NB4 (cell line): Measurements from ENCODE around the gene CTIF.

Experiments used
- DNase-seq: peaks from one replicate; pipeline ENCODE4 v3.0.0; 2010; ENCODE audit warnings: low read depth
- H3K4me3 ChIP-seq: one replicate; pipeline ENCODE4 v1.5.1; 2011; ENCODE audit warnings: mild to moderate bottlenecking, low read depth, low read length, moderate library complexity
- CTCF ChIP-seq: IDR thresholded peaks from one replicate; pipeline ENCODE4 v1.5.1; 2012; ENCODE audit warnings: low read depth, low read length
- MAX ChIP-seq: IDR thresholded peaks from 2 replicates; pipeline ENCODE4 v1.6.1; 2011; ENCODE audit warnings: low read depth, low read length
- MYC ChIP-seq: IDR thresholded peaks from 2 replicates; pipeline ENCODE4 v1.6.1; 2011; ENCODE audit warnings: low read depth, low read length
- POLR2A ChIP-seq: IDR thresholded peaks from 2 replicates; pipeline ENCODE4 v1.6.1; 2011; ENCODE audit warnings: mild to moderate bottlenecking; ENCODE audit not compliant: insufficient read length; ENCODE audit errors: extremely low read depth

CTIF gene

GRCh38 chr18:48655508-48655907 is 116.7 kb downstream of the CTIF start:
- no peak overlapping the region for H3K4me3 ChIP-seq
- no peak for DNase-seq
- no peak for TF ChIP-seq MYC

- no peak for TF ChIP-seq CTCF
- TF ChIP-seq MAX: no peak
- TF ChIP-seq MYC: no peak
- no peak for TF ChIP-seq POLR2A
- no peak for DNase-seq
- H3K4me3 ChIP-seq: no peak overlapping the region
Observed at GRCh38 chr18:48656176-48656575, 117.3 kb downstream of the CTIF start.

GRCh38 chr18:48656582-48656981 is 117.8 kb downstream of the CTIF start:
- TF ChIP-seq MAX (no peak), CTCF (no peak), POLR2A (no peak), MYC (no peak)
- H3K4me3 ChIP-seq: no peak overlapping the region
- no peak for DNase-seq

- no peak for DNase-seq
- TF ChIP-seq MYC (no peak), MAX (no peak), CTCF (no peak), POLR2A (no peak)
- H3K4me3 ChIP-seq: no peak overlapping the region
Observed at GRCh38 chr18:48657447-48658120, 118.8 kb downstream of the CTIF start.

GRCh38 chr18:48658721-48659120 is 119.9 kb downstream of the CTIF start:
- TF ChIP-seq MAX (no peak), POLR2A (no peak), CTCF (no peak), MYC (no peak)
- DNase-seq: no peak
- no peak overlapping the region for H3K4me3 ChIP-seq

GRCh38 chr18:48659188-48660009 is 120.6 kb downstream of the CTIF start:
- TF ChIP-seq POLR2A (no peak), MYC (no peak)
- no peak overlapping the region for H3K4me3 ChIP-seq
- no peak for DNase-seq
